GM13976 (cell line): Measurements from ENCODE around the gene DCXR.

Source experiments
- DNase-seq: peaks from one replicate; pipeline ENCODE4 v3.0.0; 2012; ENCODE audit warnings: low spot score
- in situ Hi-C: fragments of 300-500 bp; cut with MboI; formaldehyde crosslinking; loops from one replicate; pipeline ENCODE4 v1.12.0; 2022; ENCODE audit warnings: low sequenced_read_pairs, mixed read lengths, inconsistent platforms; ENCODE audit not compliant: unreplicated experiment
- TF ChIP-seq, protein P1 (sequence below): IDR thresholded peaks from 2 replicates; pipeline ENCODE4 v1.5.1; 2012; ENCODE audit warnings: borderline replicate concordance, mild to moderate bottlenecking; ENCODE audit not compliant: insufficient read depth; ENCODE audit errors: extremely low read depth, missing control alignments, control extremely low read depth

The DCXR gene

DNA sequence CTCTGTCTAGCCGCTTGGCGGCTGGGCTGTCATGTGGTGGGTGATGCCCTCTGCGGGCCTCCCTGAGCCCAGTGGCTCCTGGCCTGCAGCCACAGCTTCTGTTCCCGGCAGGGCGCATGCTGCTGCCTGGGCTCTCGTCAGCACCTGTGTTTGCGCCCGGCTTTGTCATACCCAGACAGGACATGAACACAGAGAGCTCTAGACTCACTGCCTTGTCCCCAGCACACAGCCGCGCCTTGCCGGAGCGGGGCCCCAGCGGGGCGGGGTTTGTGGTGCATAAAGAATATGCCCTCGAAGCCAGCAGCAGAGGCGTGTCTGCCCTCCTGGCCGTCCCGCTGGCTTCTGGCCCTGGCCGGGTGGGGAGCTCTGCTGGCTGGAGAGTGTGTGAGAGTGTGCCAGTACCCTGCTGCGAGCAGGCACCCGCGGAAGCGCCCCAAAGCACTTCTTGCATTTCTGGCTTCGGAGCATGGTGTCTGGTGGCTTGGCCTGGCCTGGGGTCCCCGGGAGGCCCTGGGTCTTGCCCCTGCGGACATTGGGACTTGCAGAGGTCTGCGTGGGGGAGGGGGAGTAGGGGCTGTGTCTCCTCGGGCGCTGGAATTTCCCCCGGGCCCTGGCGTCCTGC, 45.7 kb downstream of the DCXR start:
- in situ Hi-C loops = no loop called here
- TF ChIP-seq, protein P1, sequence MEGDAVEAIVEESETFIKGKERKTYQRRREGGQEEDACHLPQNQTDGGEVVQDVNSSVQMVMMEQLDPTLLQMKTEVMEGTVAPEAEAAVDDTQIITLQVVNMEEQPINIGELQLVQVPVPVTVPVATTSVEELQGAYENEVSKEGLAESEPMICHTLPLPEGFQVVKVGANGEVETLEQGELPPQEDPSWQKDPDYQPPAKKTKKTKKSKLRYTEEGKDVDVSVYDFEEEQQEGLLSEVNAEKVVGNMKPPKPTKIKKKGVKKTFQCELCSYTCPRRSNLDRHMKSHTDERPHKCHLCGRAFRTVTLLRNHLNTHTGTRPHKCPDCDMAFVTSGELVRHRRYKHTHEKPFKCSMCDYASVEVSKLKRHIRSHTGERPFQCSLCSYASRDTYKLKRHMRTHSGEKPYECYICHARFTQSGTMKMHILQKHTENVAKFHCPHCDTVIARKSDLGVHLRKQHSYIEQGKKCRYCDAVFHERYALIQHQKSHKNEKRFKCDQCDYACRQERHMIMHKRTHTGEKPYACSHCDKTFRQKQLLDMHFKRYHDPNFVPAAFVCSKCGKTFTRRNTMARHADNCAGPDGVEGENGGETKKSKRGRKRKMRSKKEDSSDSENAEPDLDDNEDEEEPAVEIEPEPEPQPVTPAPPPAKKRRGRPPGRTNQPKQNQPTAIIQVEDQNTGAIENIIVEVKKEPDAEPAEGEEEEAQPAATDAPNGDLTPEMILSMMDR = no peak
- no peak for DNase-seq

DNA sequence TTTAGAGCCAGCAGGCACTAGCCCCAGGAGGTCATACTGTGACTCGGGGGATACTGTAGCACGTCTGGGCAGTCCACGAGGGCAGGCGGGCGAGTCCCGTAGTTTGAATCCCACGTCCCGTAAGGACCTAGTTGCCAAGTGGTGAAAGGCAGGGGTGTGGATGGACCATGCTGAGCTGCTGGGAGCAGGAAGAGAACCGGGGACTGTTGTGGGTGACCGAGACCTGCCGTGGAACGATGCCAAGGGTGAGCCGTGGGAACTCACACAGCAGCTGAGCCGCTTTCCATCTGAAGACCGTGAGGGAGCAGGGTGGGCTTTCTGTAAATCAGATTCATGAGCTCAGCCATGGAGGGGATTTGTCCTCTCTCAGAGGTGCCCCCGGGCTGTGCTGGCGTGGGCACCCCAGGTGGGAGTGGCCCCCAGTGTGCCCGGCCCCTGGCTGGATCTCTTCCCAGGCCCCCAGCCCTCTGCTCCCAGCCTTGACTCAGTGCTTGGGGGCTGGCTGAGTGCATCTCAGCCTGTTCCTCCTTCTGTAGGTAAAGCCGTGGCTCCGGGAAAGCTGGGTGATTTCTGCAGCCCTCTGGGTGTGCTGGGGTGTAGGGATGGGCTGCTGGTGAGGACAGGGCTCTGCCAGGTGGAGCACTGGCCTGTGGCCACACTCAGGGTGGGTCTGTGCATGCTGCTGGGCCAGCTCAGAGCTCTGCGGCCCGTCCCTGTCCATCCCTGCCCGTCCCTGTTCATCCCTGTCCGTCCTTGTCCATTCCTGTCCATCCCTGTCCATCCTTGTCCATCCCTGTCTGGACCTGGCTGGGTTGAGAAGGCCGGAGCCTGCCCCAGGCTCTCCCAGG, 46.4 kb downstream of the DCXR start:
- DNase-seq = no peak
- in situ Hi-C loops = no loop called here
- TF ChIP-seq, protein P1 = no peak

DNA sequence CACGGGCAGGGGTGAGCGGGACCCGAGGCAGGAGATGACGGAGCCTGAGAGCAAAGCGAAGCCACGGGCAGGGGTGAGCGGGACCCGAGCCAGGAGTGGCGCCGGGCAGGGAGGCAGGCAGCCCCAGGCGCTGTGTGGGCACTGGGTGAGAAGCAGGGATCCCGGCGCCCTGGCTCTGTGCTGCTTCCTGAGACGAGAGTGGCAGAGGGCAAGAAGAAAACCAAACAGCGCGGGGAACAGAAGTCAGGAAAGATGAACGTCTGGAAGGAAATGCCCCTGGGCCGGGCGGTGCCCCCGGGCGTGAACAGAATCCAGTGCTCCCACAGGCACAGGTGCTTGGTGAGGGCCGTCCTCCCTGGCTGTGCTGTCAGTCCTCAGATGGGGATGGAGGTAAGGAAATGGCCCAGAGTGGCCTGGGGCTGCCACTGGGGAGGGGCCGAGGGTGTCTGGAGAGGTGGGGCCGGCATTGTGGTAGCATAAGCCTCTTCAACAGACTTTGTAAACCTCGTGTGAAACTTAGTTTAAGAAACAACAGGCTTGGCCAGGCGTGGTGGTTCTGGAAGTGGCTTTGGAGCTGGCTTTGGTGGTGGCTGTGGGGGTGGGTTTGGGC, 50.2 kb downstream of the DCXR start:
- TF ChIP-seq, protein P1 = no peak
- in situ Hi-C loops = no loop called here
- no peak for DNase-seq

DNA sequence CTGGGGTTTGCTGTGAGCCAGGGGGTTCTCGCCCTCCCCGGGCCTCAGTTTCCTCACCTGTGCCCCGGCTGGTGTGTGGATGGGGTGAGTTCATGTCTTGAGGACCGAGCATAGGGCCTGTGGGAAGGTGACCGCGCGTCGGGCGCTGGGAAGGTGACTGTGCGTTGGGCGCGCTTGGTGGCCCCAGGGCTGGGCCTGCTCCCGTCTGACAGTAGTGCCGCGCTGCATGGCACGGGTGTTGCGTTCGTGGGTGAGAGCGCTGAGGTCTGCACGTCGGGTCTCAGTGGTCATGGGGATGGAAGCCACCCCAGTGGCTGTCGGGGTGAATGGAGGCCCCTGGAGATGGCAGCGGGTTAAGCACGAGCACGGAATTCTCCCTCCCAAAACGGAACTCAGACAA, 50.9 kb downstream of the DCXR start:
- no peak for DNase-seq
- in situ Hi-C loops = no loop called here
- TF ChIP-seq, protein P1 = no peak
